ENCODE results near the gene ACOX1. TPM values are rescaled to one million over a fixed set of nuclear protein-coding genes. Genes with fewer than 3 reads are reported as not detected.
A peak's percentile ranks its signal among the peaks of the same experiment; 100 is the strongest.

Gene ACOX1
- polyA plus RNA-seq (ENCODE audit: insufficient read length in 4 of 4), result 10 to 100 TPM; 28.2 to 37.6 (median 36.2) TPM

DNA sequence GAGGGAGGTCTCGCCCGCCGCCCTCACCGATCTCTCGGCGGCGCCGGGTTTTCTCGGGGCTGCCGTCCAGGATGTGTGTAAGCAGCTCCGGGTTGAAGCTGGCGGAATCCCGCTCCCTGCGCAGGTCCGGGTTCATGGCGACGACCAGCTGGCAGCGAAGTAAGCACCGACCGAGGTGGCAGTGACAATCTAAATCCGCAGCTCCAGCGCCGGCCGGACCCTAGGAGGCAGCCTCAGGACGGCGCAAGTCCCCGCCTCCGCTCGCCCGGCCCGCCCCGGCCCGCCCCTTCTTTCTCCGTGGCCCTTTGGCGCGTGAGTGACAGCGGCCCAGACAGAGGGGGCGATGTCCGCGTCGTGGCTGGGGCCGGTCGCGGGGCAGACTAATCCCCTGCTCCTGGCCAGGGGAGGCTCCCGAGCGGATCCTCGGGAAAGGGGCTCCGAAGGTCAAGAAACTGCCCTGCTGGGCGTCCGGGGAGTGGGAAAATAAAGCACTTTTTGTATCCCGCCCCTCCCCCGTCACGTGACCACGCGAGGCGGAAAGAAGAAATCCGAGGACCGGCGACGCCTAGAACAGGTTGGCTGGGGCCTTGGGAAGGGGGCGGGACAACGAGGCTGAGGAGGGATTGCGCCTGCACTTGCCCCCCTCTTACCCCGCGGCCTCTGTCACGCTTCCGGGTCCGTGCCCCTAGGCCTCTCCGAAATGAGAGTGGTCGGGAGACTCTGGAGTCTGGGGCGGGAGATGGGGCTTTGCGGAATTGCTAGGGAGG is at the start of gene ACOX1, which contains the start of gene TEN1:
Gene ACOX1 (minus strand): TSS at position 229 of the 767 bp plus-strand sequence. CDS start 93 bp downstream, at position 136.
Gene TEN1 (plus strand): TSS at position 303 of the 767 bp plus-strand sequence. CDS start 6,953 bp downstream, outside the sequence.
- peak; percentile 94 to 97 (median 96) for DNase-seq (ENCODE audit: low read depth in 4 of 4, low spot score in 2 of 4)

DNA sequence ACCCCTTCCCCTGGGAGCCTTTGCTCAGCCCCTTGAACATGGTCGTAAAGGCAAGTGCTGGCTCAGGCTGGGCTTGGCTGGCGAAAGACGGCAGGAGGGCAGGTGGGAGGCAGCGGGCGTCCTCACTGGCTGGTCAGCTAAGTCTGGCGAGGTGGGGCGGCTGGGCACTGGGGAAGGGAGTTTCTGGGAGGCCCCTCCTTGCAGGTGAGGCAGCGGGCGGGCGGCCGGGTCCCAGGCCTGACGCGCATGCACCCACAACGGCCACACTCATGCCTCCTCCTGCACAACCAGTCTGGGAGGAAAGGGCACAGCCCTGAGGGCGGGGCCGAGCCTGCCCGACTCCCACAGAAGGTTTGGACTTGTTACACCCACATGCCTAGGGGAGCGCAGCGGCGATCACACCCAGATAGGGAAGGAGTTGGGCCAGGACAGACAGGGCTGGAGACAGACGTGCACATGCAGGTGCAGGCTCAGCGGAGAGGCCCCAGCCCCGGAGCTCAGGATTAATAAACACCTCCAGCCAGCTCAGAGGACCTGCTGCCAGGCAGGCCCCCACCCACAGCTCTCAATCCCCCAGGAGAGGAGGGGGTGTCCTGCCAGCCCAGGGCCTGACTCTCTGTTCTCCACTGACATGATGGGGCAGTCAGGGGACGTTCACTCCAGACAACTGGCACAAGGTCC is 48.3 kb upstream of the ACOX1 start, which contains the start of gene EVPL:
Gene EVPL (minus strand): TSS at position 148 of the 681 bp plus-strand sequence. CDS start 108 bp downstream, at position 40.
- DNase-seq (ENCODE audit: low read depth in 4 of 4, low spot score in 2 of 4), result no peak

DNA sequence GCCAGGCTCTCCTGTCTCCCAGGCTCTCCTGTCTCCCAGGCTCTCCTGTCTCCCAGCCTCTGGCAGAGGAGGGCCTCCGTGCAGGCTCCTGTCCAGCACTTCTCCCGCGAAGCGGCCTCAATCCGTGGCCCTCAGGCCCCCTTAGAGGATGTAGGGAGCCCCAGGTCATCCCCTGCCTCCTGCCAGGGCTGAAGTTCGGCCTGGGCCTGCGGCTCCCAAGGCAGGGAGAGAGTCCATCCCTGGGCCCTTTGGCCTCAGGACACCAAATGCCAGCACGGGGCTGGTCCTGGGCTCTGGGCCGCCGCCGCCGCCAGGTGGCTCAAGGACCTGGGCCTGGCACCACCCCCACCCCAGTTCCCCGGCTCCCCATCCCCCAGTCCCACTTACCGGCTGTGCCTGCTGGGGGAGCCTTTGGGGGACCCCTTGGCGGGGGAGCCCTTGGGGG is 47.8 kb upstream of the ACOX1 start:
- no peak for DNase-seq (ENCODE audit: low read depth in 4 of 4, low spot score in 2 of 4)

DNA sequence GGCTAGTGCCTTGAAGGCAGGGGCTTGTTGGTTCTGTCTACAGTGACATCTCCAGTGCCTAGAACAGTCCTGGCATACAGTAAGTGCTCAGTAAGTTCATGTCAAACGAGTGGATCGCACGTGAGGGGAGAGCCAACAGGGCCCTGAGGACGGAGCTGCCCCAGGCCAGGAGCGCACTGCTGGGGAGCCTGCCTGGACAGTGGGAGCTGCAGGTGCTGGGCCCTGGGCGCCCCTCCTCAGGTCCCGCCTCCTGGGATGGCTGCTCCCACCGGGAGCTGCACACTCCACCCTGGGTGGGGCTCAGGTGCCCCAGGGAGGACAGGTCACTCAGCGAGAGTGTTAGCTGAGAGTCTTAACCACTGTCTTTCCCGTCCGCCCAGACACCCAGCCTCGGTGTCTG is 46.3 kb upstream of the ACOX1 start:
- no peak for DNase-seq (ENCODE audit: low read depth in 4 of 4, low spot score in 2 of 4)

DNA sequence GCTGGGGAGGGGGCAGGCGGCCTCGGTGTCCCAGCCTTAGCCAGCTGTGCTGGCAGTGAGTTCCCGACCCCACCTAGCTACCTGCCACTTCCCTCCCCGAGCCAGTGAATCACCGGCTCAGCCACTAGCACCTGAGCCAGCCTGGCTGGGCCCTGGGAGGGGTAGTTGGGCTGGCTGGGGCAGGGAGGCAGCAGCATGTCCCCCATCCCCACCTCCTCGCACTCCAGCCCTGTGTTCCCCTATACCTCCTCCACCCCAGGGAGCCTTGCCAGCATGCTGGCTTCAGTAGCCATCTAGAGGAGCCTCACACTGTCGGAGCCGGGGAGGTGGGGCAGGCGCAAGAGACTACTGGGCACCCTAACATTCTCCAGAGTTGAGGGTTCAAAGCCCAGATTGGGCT is 45.4 kb upstream of the ACOX1 start:
- DNase-seq (ENCODE audit: low read depth in 4 of 4, low spot score in 2 of 4), result no peak

DNA sequence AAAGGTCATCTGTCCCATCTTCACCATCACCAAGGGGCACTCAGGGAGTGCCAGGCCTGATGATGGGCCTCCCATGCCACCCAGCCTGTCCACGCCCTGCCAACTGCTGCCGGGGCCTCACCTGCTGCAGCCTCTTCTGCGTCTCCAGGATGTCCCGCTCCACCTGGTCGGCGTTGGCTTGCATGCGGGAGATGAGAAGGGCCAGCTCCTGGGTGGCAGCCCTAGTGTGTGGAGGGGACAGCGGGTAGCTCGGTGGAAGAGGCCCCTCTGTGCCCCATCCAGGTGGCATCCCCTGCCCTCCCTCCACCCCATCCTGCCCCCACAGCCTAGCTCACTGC is 44.9 kb upstream of the ACOX1 start:
- DNase-seq (ENCODE audit: low read depth in 4 of 4, low spot score in 2 of 4), result no peak

DNA sequence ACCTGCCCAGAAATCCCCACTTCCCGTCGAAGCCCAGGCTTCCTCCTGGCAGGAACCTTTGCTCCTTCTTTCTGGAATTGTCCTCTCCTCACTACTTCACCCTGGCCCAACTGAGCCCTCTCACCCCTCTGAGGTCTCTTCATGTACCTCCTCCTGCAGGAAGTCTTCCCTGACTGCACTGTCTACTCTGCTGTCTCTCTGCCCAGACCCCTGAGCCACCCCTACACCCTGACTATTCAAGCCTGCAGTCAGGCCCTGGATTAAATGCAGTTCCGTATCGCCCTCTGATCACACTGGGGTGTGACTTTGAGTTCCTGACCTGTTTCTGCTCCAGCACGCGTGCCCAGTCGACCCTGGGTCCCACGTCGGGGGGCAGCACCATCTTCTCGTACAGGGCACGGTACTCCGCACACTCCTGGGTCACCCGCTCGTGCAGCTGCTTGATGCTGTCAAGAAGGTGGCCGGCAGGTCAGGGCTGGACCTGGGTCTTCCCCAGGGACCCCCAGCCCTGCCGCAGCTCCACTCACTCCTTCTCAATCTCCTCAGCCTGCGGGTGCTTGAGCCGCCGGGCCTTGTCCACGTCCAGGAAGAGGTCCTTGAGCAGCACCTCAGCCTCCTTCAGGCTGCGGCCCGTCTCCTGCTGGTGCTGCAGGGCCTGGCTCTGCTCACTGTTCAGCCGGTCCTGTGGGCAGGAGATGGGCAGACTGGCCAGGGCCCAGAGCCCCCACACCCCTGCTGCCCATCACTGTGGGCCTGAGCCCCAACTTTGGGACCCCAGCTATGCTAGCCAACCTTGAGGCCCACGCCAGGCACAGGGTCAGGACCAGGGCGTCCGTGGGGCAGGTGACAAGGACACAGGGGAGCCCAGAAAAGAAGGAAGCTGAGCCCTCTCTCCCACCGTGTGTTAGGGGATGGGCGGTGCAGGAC is 44.3 kb upstream of the ACOX1 start:
- DNase-seq (ENCODE audit: low read depth in 4 of 4, low spot score in 2 of 4), result no peak

DNA sequence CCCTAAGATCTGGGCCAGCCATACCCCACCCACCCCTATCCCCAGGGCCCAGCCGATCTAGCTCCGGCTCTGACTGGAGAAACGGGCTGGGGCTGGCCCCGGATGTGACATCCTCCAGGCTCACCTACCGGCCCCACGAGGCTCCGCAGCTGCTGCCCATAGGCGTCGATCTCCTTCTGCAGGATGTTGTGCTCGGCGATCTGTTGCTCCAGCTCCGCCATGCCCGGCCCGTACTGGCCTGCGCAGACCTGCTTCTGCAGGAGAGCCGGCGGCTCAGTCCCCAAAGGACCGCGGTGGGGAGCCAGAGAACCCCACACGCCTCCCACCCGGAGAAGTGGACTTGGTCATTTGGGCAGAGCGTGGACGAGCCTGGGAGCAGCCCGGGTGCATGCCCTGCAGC is 43.3 kb upstream of the ACOX1 start:
- DNase-seq (ENCODE audit: low read depth in 4 of 4, low spot score in 2 of 4), result no peak

DNA sequence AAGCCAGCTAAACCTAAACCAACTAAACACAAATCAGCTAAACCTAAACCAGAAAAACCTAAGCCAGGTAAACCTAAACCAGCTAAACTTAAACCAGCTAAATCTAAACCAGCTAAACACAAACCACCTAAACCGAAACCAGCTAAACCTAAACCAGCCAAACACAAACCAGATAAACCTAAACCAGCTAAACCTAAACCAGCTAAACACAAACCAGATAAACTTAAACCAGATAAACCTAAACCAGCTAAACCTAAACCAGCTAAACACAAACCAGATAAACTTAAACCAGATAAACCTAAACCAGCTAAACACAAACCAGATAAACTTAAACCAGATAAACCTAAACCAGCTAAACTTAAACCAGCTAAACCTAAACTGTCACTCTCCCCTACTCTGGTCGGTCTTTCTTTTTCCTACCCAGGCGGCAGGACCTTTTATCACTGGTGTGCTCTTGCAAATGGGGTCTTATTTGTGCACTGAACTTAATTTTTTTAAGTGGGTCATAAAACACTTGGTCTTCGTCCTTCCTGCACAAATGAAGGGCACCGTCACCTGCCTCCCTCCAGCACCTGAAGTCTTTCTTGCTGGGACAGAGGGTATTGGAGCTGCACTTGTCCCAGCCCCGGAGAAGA is 41.0 kb upstream of the ACOX1 start:
- no peak for DNase-seq (ENCODE audit: low read depth in 4 of 4, low spot score in 2 of 4)

DNA sequence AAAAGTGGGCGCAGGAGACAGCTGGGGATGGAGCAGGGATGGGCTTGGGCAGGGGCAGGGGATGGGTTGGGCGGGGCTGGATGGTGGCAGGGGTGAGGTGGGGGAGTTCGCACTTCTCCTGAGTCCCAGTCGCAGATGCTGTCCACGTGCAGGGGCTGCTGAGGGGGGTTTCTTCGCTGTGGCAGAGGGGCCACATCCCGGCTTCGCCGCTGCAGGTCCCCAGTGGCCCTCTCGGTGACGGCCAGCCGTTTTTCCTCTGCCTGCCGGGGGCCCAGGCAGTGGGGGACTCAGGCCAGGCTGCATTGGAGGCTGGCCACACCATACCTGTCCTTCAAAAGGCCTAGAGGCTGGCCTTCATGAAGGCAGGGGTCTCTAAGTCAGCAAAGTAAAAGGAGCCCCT is 39.8 kb upstream of the ACOX1 start:
- no peak for DNase-seq (ENCODE audit: low read depth in 4 of 4, low spot score in 2 of 4)

DNA sequence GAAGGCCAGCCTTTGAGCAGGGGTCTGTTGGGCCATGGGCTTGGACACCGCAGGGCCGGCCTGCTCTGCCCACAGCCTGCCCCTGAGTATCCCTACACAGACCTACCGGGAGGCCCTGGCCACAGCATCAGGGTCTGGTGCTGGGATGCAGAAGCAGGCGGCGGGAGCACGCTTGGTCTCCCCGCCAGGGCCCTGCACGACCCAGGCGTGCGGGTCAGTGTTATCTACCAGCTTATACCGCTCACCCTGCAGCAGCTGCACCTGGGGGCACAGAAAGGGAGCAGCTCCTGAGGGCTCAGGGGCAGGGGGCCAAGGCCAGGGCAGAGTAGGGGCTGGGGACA is 39.3 kb upstream of the ACOX1 start:
- DNase-seq (ENCODE audit: low read depth in 4 of 4, low spot score in 2 of 4), result no peak

DNA sequence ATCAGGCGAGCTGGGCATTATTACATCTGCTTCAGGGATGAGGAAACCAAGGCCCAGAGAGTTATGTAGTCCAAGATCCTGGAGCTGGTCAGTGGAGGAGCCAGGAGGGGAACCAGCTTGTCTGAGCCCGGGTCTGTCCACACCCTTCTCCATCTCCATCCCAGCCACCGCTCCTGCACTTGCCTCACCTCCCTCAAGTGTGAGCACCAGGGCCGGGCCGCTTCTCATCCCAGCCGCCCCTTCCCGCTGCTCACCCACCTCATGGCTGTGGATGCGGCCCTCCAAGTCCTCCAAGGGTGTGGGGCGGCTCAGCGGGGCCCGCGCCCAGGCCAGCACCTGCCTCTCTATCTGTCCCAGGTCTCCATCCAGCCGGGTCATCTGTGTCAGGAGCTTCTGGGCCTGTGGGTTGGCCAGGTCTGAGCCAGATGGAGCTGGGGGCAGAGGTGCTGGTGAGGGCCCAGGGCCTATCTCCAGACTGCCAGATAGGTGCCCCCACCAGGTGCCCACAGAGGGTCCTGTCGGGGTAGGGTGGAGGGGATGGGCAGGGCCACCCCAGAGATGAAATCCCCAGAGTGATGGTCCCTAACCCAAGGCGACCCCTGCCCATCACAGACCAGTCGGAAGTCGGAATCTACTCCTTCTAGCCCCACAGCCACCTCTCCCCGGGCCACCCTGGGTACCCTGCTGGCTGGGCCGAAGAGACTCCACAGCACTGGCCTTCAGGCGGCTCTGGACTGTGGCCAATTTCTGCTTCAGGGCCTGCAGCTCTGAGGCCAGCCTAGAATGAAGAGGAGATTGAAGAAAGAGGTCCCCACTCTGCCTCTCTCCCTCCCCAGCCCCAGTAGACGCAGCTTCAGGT is 38.7 kb upstream of the ACOX1 start:
- no peak for DNase-seq (ENCODE audit: low read depth in 4 of 4, low spot score in 2 of 4)

DNA sequence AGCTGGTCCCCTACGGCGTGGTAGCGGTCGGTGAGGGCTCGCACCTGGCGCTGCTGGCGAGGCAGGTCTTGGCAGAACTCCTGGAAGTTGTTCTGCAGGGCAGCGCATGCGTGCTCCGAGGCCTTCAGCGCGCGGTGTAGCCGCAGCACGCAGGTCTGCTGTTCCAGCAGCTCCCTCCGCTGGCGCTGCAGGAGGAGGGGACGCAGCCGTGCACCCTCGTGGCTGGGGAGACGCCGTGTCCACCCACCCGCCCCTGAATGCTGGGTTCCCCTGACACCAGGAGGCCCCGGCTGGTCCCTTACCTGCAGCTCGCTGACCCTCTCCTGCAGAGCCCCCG is 35.9 kb upstream of the ACOX1 start:
- DNase-seq (ENCODE audit: low read depth in 4 of 4, low spot score in 2 of 4), result no peak

DNA sequence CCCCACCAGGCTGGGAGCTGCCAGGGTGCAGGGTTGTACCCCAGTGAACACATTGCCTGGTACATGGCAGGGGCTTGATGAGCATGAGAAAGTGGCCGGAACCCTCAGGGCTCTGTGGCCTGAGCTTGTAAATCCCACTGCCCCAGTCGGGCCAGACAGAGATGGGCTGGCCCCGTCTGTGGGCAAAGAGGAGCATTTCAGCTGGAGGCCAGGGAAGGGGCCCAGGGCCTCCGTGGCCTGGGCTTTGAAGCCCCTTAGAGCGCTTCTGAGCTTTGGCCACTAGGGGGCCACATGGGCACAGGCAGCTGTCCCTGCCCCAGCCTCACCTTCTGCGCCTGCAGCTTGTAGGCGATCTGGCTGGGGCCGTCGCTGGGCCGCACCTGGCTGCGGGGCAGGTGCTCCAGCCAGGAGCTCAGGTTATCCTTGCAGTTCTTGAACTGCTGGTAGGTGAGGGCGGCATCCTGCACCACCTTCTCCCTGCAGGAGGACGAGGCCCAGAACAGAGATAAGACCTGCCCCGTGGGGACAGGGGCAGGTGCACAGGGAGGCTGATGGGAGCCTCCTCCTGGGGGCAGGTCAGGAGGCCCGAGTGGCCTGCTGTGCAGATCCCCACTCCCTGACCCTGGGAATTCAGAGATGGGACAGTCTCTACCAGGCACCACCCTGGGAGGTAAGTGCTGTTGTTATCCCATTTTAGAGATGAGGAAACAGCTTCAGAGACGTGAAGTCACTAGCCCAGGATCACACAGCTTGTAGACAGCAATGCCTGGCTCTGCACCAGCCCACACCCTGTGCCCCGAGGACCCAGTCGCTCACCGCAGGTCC is 35.3 kb upstream of the ACOX1 start:
- peak in 1 of 4 donors; percentile 62 for DNase-seq (ENCODE audit: low read depth in 4 of 4, low spot score in 2 of 4)

DNA sequence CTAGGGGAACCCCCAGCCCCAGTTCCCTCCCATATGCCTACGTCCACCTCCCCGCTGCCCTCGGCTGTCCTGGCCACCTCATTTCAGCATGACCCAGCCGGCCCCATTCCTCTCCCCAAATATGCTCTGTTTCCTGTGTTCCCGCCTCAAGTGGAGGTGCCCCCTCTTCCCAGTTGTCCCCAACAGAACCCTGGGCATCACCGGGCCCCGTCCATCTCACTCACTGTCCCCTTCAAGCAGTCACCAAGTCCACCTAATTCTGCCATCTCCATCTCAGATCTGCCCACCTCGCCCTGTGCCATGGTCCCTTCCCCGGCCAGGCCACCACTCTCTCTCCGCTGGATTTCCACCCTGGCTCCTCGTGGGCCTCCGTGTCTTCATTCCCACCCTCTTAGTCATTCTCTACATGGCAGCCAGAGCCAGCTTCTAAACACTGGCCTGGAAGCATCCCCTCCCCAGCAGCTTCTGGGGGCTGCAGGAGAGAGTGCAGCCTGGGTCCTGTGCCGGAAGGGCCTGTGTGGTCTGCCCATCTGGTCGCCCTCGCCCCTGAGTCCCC is 34.5 kb upstream of the ACOX1 start:
- DNase-seq (ENCODE audit: low read depth in 4 of 4, low spot score in 2 of 4), result no peak

DNA sequence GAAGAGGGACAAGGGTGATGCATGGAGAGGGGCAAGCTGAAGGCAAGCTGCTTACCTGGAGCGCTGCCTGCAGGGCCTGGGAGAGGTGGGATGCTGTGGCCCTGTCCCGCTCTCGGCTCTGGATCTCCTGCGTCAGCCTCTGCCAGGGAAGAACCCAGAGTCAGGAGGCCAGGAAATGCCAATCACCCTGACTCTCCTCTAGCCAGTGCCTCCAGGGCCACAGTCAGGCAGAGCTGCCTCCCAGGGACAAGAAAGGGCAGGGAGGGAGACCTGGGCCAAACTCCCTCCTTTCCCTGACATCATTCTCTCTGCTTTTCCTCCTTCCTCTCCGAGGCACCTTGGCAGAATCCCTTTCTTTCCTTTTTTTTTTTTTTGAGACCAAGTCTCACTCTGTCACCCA is 33.0 kb upstream of the ACOX1 start:
- DNase-seq (ENCODE audit: low read depth in 4 of 4, low spot score in 2 of 4), result no peak

DNA sequence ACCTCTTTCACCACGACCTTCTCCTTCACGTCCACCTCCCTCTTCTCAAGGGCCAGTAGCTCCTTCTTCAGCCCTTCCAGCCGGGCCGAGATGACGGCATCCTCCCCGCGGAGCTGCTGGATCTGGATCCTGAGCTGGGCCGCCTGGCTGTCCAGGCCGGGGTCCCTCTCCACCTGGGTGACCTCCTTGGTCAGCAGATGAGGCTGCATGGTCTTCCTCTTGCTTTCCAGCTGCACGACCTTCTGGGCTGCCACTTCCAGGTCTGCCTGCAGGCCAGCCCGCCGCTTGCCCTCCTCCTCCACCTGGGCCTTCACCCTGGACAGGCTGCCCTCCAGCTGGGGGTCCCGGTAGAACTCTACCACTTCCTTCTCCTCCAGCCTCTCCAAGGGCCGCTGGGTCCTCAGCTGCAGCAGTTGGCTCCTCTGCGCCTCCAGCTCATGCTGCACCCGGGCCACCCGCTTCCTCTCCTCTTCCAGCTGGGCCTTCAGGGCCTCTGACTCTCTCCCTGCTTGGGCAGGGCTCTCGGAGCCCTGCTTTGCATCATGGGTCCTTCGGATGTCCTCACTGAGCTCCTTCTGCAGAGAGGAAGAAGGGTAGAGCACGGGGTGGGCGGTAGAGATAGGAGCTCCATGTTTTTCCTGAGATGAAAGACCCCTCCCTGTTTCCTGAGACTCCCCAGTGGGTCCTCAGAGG is 31.1 kb upstream of the ACOX1 start:
- DNase-seq (ENCODE audit: low read depth in 4 of 4, low spot score in 2 of 4), result no peak

DNA sequence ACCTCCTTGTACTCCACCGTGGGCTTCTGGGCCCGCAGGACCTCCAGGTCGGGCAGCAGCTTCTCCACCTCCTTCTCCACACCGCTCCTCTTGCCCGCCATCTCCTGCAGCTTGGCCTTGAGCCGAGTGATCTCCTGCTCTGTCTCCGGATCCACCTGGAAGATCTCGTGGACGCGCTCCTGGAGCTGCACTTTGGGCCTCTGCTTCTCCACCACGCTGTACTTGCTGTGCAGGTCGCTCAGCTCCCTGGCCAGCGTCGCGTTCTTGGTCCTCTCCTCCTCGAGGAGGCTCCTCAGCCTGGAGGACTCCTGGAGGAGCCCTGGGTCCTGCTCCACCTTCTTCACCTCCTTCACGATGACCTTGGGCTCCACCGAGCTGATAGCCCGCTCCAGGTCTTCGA is 30.5 kb upstream of the ACOX1 start:
- DNase-seq (ENCODE audit: low read depth in 4 of 4, low spot score in 2 of 4), result no peak

Data from left renal cortex interstitium (tissue), 4 donors.